Measurements from ENCODE around the gene COX6A1. TPM values are rescaled to one million over a fixed set of nuclear protein-coding genes. Genes with fewer than 3 reads are reported as not detected.

The COX6A1 gene
- total RNA-seq, 1 experiment from 2014 or later, result 482 TPM

DNA sequence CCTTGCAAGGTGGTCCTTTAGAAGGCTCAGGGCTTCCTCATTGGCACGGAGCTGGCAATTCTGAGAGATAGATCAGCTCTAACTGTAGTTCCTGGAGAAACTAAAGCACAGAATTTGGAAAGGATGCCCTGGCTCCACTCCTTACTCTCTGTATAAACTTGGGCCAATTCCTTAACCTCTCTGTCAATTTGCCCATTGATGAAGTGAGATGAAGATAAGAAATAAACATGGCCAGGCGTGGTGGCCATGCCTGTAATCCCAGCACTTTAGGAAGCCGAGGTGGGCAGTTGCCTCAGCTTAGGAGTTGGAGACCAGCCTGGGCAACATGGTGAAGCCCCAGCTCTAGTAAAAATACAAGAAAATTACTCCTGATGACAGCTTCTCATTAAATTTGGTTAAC, 34.0 kb upstream of the COX6A1 start:
- Mint-ChIP-seq H3K4me1 (ENCODE audit: low read depth, unreplicated experiment) (peaks cover 8% of the 10 kb centered on the region), H3K27ac (ENCODE audit: unreplicated experiment) (no peak overlapping the region), H3K36me3 (ENCODE audit: insufficient read depth, unreplicated experiment) (no peaks in the 10 kb centered on the region), H3K27me3 (ENCODE audit: unreplicated experiment) (peaks cover 45% of the 10 kb centered on the region), H3K9me3 (ENCODE audit: low read depth, unreplicated experiment) (no peaks in the 10 kb centered on the region), H3K4me3 (ENCODE audit: low read depth, unreplicated experiment) (no peak overlapping the region)
- CTCF ChIA-PET, result interaction anchor here (0.6 kb wide), 1 partner anchor 25 kb away, joined by 4 read pairs; no protein-coding TSS in a partner anchor
- no TSS peak for BruUV-seq (replicated peaks)
- intact Hi-C loops (cut with micrococcal nuclease; ENCODE audit: unreplicated experiment), result no loop called here
- TF ChIP-seq, protein P1, sequence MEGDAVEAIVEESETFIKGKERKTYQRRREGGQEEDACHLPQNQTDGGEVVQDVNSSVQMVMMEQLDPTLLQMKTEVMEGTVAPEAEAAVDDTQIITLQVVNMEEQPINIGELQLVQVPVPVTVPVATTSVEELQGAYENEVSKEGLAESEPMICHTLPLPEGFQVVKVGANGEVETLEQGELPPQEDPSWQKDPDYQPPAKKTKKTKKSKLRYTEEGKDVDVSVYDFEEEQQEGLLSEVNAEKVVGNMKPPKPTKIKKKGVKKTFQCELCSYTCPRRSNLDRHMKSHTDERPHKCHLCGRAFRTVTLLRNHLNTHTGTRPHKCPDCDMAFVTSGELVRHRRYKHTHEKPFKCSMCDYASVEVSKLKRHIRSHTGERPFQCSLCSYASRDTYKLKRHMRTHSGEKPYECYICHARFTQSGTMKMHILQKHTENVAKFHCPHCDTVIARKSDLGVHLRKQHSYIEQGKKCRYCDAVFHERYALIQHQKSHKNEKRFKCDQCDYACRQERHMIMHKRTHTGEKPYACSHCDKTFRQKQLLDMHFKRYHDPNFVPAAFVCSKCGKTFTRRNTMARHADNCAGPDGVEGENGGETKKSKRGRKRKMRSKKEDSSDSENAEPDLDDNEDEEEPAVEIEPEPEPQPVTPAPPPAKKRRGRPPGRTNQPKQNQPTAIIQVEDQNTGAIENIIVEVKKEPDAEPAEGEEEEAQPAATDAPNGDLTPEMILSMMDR (IDR thresholded peaks at IDR 0.05; ENCODE audit: unreplicated experiment), result no peak
- DNase-seq, result no peak

DNA sequence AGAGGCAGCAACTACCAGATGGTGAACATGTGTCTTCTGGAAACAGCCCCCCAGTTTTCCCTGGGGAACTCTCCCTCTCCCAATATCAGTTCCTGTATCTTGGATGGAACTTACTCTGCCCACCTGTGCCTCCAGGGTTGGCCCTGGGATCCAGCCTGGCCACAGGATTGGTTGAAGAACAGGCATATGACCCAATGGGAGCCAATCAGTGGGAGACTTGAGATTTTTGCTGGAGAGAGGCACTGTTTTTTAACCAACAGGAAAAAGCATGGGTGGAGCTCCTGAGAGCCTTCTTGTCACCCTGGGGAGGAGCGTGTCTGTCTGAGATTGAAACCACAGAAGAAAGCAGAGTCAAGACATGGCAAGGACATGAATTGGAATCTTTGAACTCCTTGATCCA, 33.6 kb upstream of the COX6A1 start:
- CTCF ChIA-PET, result no interaction called here

DNA sequence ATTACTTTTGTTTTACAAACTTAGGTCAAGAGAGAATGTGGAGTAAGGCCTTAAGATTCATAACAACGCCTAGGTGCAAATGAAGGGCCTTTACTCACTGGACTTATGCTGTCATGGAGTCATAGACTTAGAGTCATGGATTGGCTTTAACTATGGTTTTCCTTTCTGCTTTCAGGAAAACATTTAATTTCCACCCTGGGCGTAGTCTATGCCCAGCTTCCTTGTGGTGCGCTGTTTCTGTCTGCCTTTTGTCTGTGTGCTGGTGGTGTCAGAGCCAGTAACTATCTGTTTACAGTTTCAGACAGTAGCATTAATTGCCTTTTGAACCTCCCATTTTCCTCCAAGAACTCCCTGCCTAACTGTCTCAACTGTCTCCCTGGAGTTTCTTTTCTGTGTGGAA, 31.8 kb upstream of the COX6A1 start:
- intact Hi-C loops (cut with micrococcal nuclease; ENCODE audit: unreplicated experiment), result no loop called here
- Mint-ChIP-seq H3K27ac (ENCODE audit: unreplicated experiment) (no peak overlapping the region), H3K4me1 (ENCODE audit: low read depth, unreplicated experiment) (no peaks in the 10 kb centered on the region), H3K36me3 (ENCODE audit: insufficient read depth, unreplicated experiment) (no peaks in the 10 kb centered on the region), H3K9me3 (ENCODE audit: low read depth, unreplicated experiment) (no peaks in the 10 kb centered on the region), H3K4me3 (ENCODE audit: low read depth, unreplicated experiment) (no peak overlapping the region), H3K27me3 (ENCODE audit: unreplicated experiment) (peaks cover 34% of the 10 kb centered on the region)
- TF ChIP-seq, protein P1 (IDR thresholded peaks at IDR 0.05; ENCODE audit: unreplicated experiment), result no peak
- CTCF ChIA-PET, result no interaction called here
- no TSS peak for BruUV-seq (replicated peaks)
- no peak for DNase-seq

More for the DNA sequence above, 33.6 kb upstream of the COX6A1 start:
- no peak overlapping the region for H3K4me3 Mint-ChIP-seq (ENCODE audit: low read depth, unreplicated experiment)
- no peak for DNase-seq
- TF ChIP-seq, protein P1 (IDR thresholded peaks at IDR 0.05; ENCODE audit: unreplicated experiment), result no peak
- no peaks in the 10 kb centered on the region for H3K36me3 Mint-ChIP-seq (ENCODE audit: insufficient read depth, unreplicated experiment)
- no TSS peak for BruUV-seq (replicated peaks)
- peaks cover 7% of the 10 kb centered on the region for H3K4me1 Mint-ChIP-seq (ENCODE audit: low read depth, unreplicated experiment)
- H3K9me3 Mint-ChIP-seq (ENCODE audit: low read depth, unreplicated experiment), result no peaks in the 10 kb centered on the region
- no peak overlapping the region for H3K27ac Mint-ChIP-seq (ENCODE audit: unreplicated experiment)
- intact Hi-C loops (cut with micrococcal nuclease; ENCODE audit: unreplicated experiment), result no loop called here
- H3K27me3 Mint-ChIP-seq (ENCODE audit: unreplicated experiment), result peaks cover 44% of the 10 kb centered on the region

DNA sequence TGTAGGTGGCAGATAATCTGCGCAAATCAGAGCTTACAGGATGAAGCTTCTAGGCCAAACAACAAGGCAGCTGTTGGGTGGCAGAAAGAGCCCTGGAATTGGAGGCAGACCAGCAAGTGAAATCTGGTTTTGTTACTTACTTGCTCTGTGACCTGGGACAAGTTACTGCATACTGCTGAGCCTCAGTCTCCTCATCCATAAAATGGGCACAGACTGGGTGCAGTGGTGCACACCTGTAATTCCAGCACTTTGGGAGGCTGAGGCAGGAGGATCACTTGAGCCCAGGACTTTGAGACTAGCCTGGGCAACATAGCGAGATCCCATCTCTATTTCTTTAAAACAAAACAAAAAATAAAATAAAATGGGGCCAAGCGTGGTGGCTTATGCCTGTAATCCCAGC, 31.4 kb upstream of the COX6A1 start:
- H3K4me3 Mint-ChIP-seq (ENCODE audit: low read depth, unreplicated experiment), result no peak overlapping the region
- H3K36me3 Mint-ChIP-seq (ENCODE audit: insufficient read depth, unreplicated experiment), result no peaks in the 10 kb centered on the region
- no TSS peak for BruUV-seq (replicated peaks)
- TF ChIP-seq, protein P1 (IDR thresholded peaks at IDR 0.05; ENCODE audit: unreplicated experiment), result no peak
- peaks cover 29% of the 10 kb centered on the region for H3K27me3 Mint-ChIP-seq (ENCODE audit: unreplicated experiment)
- no peaks in the 10 kb centered on the region for H3K4me1 Mint-ChIP-seq (ENCODE audit: low read depth, unreplicated experiment)
- CTCF ChIA-PET, result no interaction called here
- no peaks in the 10 kb centered on the region for H3K9me3 Mint-ChIP-seq (ENCODE audit: low read depth, unreplicated experiment)
- intact Hi-C loops (cut with micrococcal nuclease; ENCODE audit: unreplicated experiment), result no loop called here
- DNase-seq, result no peak
- no peak overlapping the region for H3K27ac Mint-ChIP-seq (ENCODE audit: unreplicated experiment)
